B cell (primary cell): ENCODE measurements around the gene PRRG1. TPM values are rescaled to one million over a fixed set of nuclear protein-coding genes. Genes with fewer than 3 reads are reported as not detected.
"Not testable (repeated sequence)": the region's sequence is repeated elsewhere in the genome, so short reads cannot be mapped to it uniquely, and the experiment has no call there.

ENCODE experiments used
- ATAC-seq: fragments of 200-7000 bp; cut with Tn5 transposase; one replicate; pipeline ENCODE4 v1.10.0; 2021; ENCODE audit warnings: low read depth, mild to moderate bottlenecking, moderate number of reproducible peaks, moderate library complexity
- CTCF ChIA-PET: fragments of 350-600 bp; sonication (Branson Sonifier 250); formaldehyde crosslinking; loops from one replicate; lab custom pipeline; 2021; ENCODE audit warnings: antibody characterized with exemption, inconsistent platforms; lab: Charles Lee
- POLR2A ChIA-PET: fragments of 350-600 bp; sonication (Branson Sonifier 250); formaldehyde crosslinking; loops from one replicate; lab custom pipeline; 2021; ENCODE audit warnings: antibody characterized with exemption; lab: Charles Lee
- DNase-seq: peaks from one replicate; pipeline ENCODE4 v3.0.0; 2013
- H2AFZ ChIP-seq: 2 replicates; pipeline ENCODE4 v1.6.1; 2012; ENCODE audit warnings: mild to moderate bottlenecking, low read depth, low read length; ENCODE audit not compliant: insufficient read depth, poor library complexity, severe bottlenecking
- H3K27ac ChIP-seq, 2 donors: 1 replicate in 1 of 2; 2 replicates in 1 of 2; pipeline ENCODE4 v1.5.1; 2012 to 2013; ENCODE audit warnings: low read length in 2 of 2, mild to moderate bottlenecking in 2 of 2, moderate library complexity in 1 of 2
- H3K27me3 ChIP-seq, 4 experiments: fragments of 200-600 bp in 1 of 4; sonication (generic) in 1 of 4; replicated peaks in 1 of 4; 1 replicate in 2 of 4; 2 replicates in 2 of 4; pipeline versions ENCODE4 v1.6.1 to v1.7.0; 2013 to 2016; ENCODE audit warnings: low read length in 3 of 4, mild to moderate bottlenecking in 2 of 4, mixed read lengths in 1 of 4, moderate library complexity in 1 of 4; ENCODE audit not compliant: insufficient read depth in 4 of 4, control insufficient read depth in 3 of 4; ENCODE audit errors: control extremely low read depth in 1 of 4
- H3K36me3 ChIP-seq, 2 experiments: replicated peaks in 1 of 2; 1 replicate in 1 of 2; 2 replicates in 1 of 2; pipeline versions ENCODE4 v1.6.1 to v1.7.1; 2013; ENCODE audit warnings: low read length in 1 of 2; ENCODE audit not compliant: insufficient read depth in 2 of 2, control insufficient read depth in 1 of 2; ENCODE audit errors: control extremely low read depth in 1 of 2, extremely low read depth in 1 of 2
- H3K4me1 ChIP-seq, 2 donors: fragments of 200-600 bp in 1 of 2; sonication (generic) in 1 of 2; 1 replicate in 1 of 2; 2 replicates in 1 of 2; pipeline versions ENCODE4 v1.5.1 to v1.6.1; 2013 to 2017; ENCODE audit warnings: low read length in 2 of 2; ENCODE audit not compliant: control insufficient read depth in 2 of 2, insufficient read depth in 2 of 2
- H3K4me2 ChIP-seq: replicated peaks from 2 replicates; pipeline ENCODE3; 2012; ENCODE audit warnings: mild to moderate bottlenecking, low read depth, low read length; ENCODE audit not compliant: poor library complexity, severe bottlenecking
- H3K4me3 ChIP-seq, 5 experiments: fragments of 200-600 bp in 1 of 5; sonication (generic) in 1 of 5; 1 replicate in 3 of 5; 2 replicates in 2 of 5; pipeline versions ENCODE4 v1.5.1 to v1.7.0; 2011 to 2016; ENCODE audit warnings: low read length in 4 of 5, mild to moderate bottlenecking in 4 of 5, low read depth in 2 of 5, control low read depth in 1 of 5, moderate library complexity in 1 of 5; ENCODE audit not compliant: insufficient read depth in 1 of 5; ENCODE audit errors: control extremely low read depth in 1 of 5, extremely low read depth in 1 of 5
- H3K79me2 ChIP-seq: fragments of 200-600 bp; sonication (generic); one replicate; pipeline ENCODE4 v1.6.0; 2016; ENCODE audit warnings: low read length; ENCODE audit not compliant: control insufficient read depth, insufficient read depth
- H3K9ac ChIP-seq: fragments of 200-600 bp; sonication (generic); 2 replicates; pipeline ENCODE4 v1.6.1; 2017; ENCODE audit warnings: mild to moderate bottlenecking, low read length, moderate library complexity
- H3K9me3 ChIP-seq, 3 donors: one replicate each; pipeline versions ENCODE4 v1.6.1 to v1.7.1; 2013; ENCODE audit warnings: low read length in 2 of 3; ENCODE audit not compliant: control insufficient read depth in 2 of 3, insufficient read depth in 1 of 3; ENCODE audit errors: control extremely low read depth in 1 of 3
- H4K20me1 ChIP-seq: 2 replicates; pipeline ENCODE4 v1.6.0; 2012; ENCODE audit warnings: mild to moderate bottlenecking, low read length; ENCODE audit not compliant: insufficient read depth, control insufficient read depth, poor library complexity, severe bottlenecking
- H3K27ac Mint-ChIP-seq: one replicate; pipeline ENCODE4 v1.8.0; 2021; ENCODE audit warnings: mixed read lengths
- H3K27me3 Mint-ChIP-seq: one replicate; pipeline ENCODE4 v1.8.0; 2021; ENCODE audit warnings: mixed read lengths
- H3K4me1 Mint-ChIP-seq: one replicate; pipeline ENCODE4 v1.8.0; 2021; ENCODE audit warnings: mixed read lengths
- H3K4me3 Mint-ChIP-seq: one replicate; pipeline ENCODE4 v1.8.0; 2021; ENCODE audit warnings: mixed read lengths
- H3K9me3 Mint-ChIP-seq: one replicate; pipeline ENCODE4 v1.8.0; 2022; ENCODE audit warnings: mixed read lengths; ENCODE audit not compliant: insufficient read depth
- EZH2 ChIP-seq: IDR thresholded peaks from 2 replicates; pipeline ENCODE4 v1.6.1; 2012; ENCODE audit warnings: borderline replicate concordance, low read depth, mild to moderate bottlenecking, moderate library complexity, low read length; ENCODE audit not compliant: insufficient read depth, poor library complexity, severe bottlenecking
- WGBS: methylation state at CpG from one replicate; pipeline ENCODE4 v1.1.5; 2013; ENCODE audit warnings: missing lambda C conversion rate; ENCODE audit not compliant: insufficient coverage; 5-methylcytosine and 5-hydroxymethylcytosine counted together
- intact Hi-C: fragments of 100-400 bp; cut with micrococcal nuclease; formaldehyde crosslinking; loops from one replicate; pipeline ENCODE4 v1.10.0; 2022
- polyA minus RNA-seq: library from RNA; depleted of rRNA, polyadenylated mRNA; stranded (reverse); fragments of >200 nt; gene quantifications from 2 replicates; pipeline ENCODE4 v1.2.3, GENCODE V29; 2012
- polyA plus RNA-seq: library from polyadenylated mRNA; depleted of rRNA; stranded (reverse); fragments of >200 nt; gene quantifications from 2 replicates; pipeline ENCODE4 v1.2.3, GENCODE V29; 2012
- total RNA-seq, 2 donors: library from RNA; stranded (reverse); fragments of 120-200 nt in 1 of 2; gene quantifications; 1 replicate in 1 of 2; 2 replicates in 1 of 2; pipeline versions ENCODE4 v1.2.3 to v1.2.4, GENCODE V29; 2013 to 2022
- TF ChIP-seq, protein P1 (sequence below): fragments of 200-600 bp; IDR thresholded peaks from one replicate; pipeline ENCODE4 v1.8.0; 2022; ENCODE audit warnings: antibody characterized with exemption, mild to moderate bottlenecking

The PRRG1 gene
- total RNA-seq (not detected in 2 replicates), polyA plus RNA-seq (not detected in 2 replicates), polyA minus RNA-seq (not detected in 2 replicates)
- 0.33 TPM for total RNA-seq (2013)

DNA sequence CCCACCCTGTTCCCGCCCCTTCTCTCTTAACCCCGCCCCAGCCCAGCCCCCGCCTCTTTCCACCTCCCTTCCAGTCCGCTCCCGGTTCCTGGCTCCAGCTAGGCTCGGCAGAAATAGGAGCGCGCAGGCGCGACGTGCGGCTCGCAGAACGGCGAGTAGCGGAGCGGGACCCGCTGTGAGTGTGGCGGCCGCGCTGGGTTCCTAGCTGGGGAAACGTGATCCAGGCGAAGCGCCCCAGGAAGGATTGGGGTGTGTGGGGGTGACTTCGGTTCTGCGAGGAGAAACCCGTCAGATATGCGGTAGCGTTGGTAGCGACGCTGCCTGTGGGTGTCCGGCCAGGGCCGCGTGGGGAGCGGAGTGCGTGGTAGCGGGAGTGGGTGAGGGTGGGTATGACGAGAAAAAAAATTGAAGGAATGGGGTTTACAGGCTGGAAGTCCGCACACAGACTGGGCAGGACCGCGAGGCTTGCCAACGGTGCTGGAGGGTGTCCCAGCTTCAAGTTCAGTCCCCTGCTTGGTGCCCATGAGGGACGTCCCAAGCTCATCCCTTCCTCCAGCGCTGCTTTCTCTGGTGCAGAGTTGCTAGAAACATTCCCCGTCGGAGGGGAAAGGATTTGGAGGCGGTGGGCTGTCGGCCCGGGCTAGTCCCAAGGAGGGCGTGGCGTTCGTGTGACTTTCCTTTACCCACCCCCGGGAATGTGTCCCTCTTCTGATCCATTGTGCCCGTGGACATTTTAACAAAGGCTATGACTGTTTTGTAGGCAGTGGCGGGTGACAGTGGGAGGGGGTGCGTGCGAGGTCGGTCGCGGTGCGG lies at the start of gene PRRG1:
Gene PRRG1, plus strand, starts transcription at position 144 of the 813 bp plus-strand sequence. CDS start 56,886 bp downstream, outside the sequence.
- H3K79me2 ChIP-seq, result no peaks in the 10 kb centered on the region
- WGBS, result 8% methylated on average over 25 of the region's 61 CpGs
- no peaks in the 10 kb centered on the region for H3K9me3 ChIP-seq
- Mint-ChIP-seq H3K4me1 (peaks cover 10% of the 10 kb centered on the region), H3K27ac (no peak within 1 kb of the TSS), H3K4me3 (peak within 1 kb of the TSS; percentile 64), H3K9me3 (no peaks in the 10 kb centered on the region), H3K27me3 (peaks cover 18% of the 10 kb centered on the region)
- peak within 1 kb of the TSS in 2 of 5 experiments; percentile 1 to 9 for H3K4me3 ChIP-seq
- ATAC-seq, result no peak
- H3K4me1 ChIP-seq, result peaks cover 0 to 3% of the 10 kb centered on the region in 2 donors
- TF ChIP-seq, protein P1, sequence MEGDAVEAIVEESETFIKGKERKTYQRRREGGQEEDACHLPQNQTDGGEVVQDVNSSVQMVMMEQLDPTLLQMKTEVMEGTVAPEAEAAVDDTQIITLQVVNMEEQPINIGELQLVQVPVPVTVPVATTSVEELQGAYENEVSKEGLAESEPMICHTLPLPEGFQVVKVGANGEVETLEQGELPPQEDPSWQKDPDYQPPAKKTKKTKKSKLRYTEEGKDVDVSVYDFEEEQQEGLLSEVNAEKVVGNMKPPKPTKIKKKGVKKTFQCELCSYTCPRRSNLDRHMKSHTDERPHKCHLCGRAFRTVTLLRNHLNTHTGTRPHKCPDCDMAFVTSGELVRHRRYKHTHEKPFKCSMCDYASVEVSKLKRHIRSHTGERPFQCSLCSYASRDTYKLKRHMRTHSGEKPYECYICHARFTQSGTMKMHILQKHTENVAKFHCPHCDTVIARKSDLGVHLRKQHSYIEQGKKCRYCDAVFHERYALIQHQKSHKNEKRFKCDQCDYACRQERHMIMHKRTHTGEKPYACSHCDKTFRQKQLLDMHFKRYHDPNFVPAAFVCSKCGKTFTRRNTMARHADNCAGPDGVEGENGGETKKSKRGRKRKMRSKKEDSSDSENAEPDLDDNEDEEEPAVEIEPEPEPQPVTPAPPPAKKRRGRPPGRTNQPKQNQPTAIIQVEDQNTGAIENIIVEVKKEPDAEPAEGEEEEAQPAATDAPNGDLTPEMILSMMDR, result no peak
- no peak for TF ChIP-seq EZH2
- DNase-seq, result peak; percentile 1
- H4K20me1 ChIP-seq, result no peaks in the 10 kb centered on the region
- intact Hi-C loops, result no loop called here
- H2AFZ ChIP-seq, result no peak within 1 kb of the TSS
- CTCF ChIA-PET, result no interaction called here
- POLR2A ChIA-PET, result no interaction called here
- no peaks in the 10 kb centered on the region for H3K36me3 ChIP-seq
- no peak within 1 kb of the TSS for H3K27ac ChIP-seq
- peak within 1 kb of the TSS; percentile 46 for H3K4me2 ChIP-seq
- H3K9ac ChIP-seq, result peak within 1 kb of the TSS; percentile 19
- H3K27me3 ChIP-seq, result peaks cover 0 to 15% (median 9%) of the 10 kb centered on the region in 4 experiments

DNA sequence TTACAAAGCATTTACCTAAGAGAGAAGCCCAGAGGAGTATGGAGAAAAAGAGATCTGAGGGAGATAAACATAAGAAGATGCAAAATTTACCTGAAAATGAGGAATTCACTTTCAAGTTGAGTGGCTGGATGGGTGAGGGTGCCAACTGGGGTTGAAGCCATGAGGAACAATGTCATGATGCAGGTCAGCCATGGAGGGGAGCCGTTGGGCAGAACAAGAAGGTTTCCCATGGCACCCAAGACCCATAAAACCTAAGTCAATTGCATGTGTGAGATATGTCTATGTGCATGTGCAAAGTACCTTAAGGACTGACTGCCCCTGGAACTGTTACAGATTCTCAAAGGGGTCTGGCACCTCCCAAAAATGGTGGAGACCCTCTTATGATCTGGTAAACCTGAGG lies 46.6 kb upstream of the PRRG1 start:
- no peak overlapping the region for H2AFZ ChIP-seq
- H3K4me3 Mint-ChIP-seq, result no peak overlapping the region
- TF ChIP-seq, protein P1, result no peak
- TF ChIP-seq EZH2, result no peak
- ChIA-PET CTCF (no interaction called here), POLR2A (no interaction called here)
- H3K27me3 ChIP-seq, result no peaks in the 10 kb centered on the region
- H3K4me3 ChIP-seq, result no peak overlapping the region
- no peak overlapping the region for H3K27ac ChIP-seq
- H3K4me1 Mint-ChIP-seq, result no peaks in the 10 kb centered on the region
- H3K9ac ChIP-seq, result no peak overlapping the region
- no peaks in the 10 kb centered on the region for H3K4me1 ChIP-seq
- H3K79me2 ChIP-seq, result no peaks in the 10 kb centered on the region
- no peaks in the 10 kb centered on the region for H3K36me3 ChIP-seq
- no peak overlapping the region for H3K4me2 ChIP-seq
- no peaks in the 10 kb centered on the region for H3K9me3 ChIP-seq
- no peaks in the 10 kb centered on the region for H3K9me3 Mint-ChIP-seq
- DNase-seq, result no peak
- no peak for ATAC-seq
- no peaks in the 10 kb centered on the region for H3K27me3 Mint-ChIP-seq
- intact Hi-C loops, result no loop called here
- H3K27ac Mint-ChIP-seq, result no peak overlapping the region
- no CpG with 5 or more reads among the region's 1 CpG for WGBS
- no peaks in the 10 kb centered on the region for H4K20me1 ChIP-seq

DNA sequence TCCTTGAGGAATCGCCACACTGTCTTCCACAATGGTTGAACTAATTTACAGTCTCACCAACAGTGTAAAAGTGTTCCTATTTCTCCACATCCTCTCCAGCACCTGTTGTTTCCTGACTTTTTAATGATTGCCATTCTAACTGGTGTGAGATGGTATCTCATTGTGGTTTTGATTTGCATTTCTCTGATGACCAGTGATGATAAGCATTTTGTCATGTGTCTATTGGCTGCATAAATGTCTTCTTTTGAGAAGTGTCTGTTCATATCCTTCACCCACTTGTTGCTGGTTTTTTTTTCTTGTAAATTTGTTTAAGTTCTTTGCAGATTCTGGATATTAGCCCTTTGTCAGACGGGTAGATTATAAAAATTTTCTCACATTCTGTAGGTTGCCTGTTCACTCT lies 43.9 kb upstream of the PRRG1 start:
- H4K20me1 ChIP-seq, H3K79me2 ChIP-seq, H3K9me3 Mint-ChIP-seq, POLR2A ChIA-PET, H3K27ac ChIP-seq, intact Hi-C loops, ATAC-seq, H3K4me1 ChIP-seq, H3K9me3 ChIP-seq, H2AFZ ChIP-seq, H3K27me3 Mint-ChIP-seq, H3K4me2 ChIP-seq, H3K4me3 Mint-ChIP-seq, H3K9ac ChIP-seq, H3K27me3 ChIP-seq, H3K4me1 Mint-ChIP-seq, H3K4me3 ChIP-seq, CTCF ChIA-PET, H3K27ac Mint-ChIP-seq, DNase-seq, H3K36me3 ChIP-seq: not testable (repeated sequence)
- WGBS, result no CpG with 5 or more reads among the region's 2 CpGs
